Fibroblast of villous mesenchyme (primary cell): ENCODE measurements around the gene IGF1R. TPM values are rescaled to one million over a fixed set of nuclear protein-coding genes. Genes with fewer than 3 reads are reported as not detected.

ENCODE experiments used
- DNase-seq: peaks from one replicate; pipeline ENCODE4 v3.0.0-alpha.2; 2010; ENCODE audit warnings: low read depth
- H3K4me3 ChIP-seq: 2 replicates; pipeline ENCODE4 v1.5.1; 2011; ENCODE audit warnings: low read depth, mild to moderate bottlenecking, low read length
- CTCF ChIP-seq: IDR thresholded peaks from 2 replicates; pipeline ENCODE4 v1.5.1; 2012; ENCODE audit warnings: low read depth, mild to moderate bottlenecking, low read length; ENCODE audit not compliant: insufficient read depth
- total RNA-seq: library from RNA; depleted of rRNA; stranded (reverse); fragments of >200 nt; gene quantifications from 2 replicates; pipeline ENCODE4 v1.2.3, GENCODE V29; 2012

Gene IGF1R
- total RNA-seq, 1 donor: 19.4 TPM

DNA sequence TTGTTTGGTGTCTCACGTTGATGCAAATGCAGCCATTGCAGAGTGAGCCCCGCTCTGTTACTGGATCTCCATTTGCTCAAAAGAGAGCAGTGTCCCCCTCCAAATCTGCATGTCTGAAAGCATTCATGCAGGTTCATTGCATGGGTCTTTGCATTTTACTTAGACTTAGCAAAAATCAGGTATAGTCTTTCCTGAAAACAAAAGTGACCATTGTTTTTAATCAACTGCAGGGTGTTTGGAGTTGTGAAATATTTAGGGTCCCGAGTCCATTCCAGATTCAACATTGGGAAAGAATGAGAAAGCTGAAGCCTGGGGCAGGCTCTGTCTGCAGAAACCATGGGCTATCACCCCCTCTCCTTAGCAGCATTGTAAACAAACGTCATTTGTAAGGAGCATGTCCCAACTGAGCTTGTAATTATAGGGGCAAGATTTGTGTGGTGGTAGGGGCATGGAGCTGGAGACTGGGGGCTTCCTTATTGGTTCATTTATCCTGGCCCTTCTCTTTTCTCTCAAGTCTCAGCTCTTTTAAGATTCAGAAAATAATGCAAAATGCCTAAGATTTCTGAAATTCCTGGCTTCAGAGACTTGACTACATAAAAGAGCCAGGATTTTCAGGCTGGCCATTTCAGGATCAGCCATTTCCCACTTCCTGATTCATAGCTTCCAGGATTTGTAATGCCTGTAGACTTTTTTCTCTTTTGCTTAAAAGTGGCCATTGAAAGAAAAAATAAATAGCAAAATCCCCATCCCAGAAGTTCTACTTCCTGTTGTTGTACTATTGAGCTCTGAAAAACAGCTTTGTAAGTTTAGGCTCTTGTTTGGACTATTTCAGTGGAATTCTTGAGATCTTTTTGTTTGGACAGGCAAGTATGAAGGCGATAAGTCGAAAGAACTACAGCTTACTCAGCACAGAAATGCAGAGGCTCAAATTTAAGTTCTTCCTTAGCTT is 23.0 kb downstream of the IGF1R start:
- no peak for TF ChIP-seq CTCF
- H3K4me3 ChIP-seq: peak overlapping the region; percentile 15
- peak; percentile 83 for DNase-seq

DNA sequence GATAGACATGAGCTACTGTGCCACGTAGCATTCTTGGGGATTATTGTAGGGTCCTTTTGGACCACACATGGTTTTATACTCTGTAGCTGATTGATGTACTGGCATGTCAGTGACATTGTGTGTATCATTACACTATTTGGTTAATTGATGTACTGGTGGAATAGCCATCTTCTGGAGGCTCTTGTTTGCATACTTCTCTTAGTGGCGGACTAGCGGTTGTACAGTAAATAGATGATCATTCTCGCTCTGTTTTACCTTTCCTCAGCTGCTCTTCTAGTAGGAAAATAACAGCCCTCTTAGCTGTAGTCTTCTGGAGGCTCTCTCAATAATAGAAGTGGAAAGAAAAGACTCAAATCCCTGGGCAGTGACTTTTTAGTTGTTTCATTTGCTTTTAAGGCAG is 24.8 kb downstream of the IGF1R start:
- no peak for TF ChIP-seq CTCF
- no peak for DNase-seq
- H3K4me3 ChIP-seq: no peak overlapping the region

- peak; percentile 33 for DNase-seq
- H3K4me3 ChIP-seq: no peak overlapping the region
- TF ChIP-seq CTCF: no peak
Observed at GRCh38 chr15:98674336-98674735, 26.0 kb downstream of the IGF1R start.

DNA sequence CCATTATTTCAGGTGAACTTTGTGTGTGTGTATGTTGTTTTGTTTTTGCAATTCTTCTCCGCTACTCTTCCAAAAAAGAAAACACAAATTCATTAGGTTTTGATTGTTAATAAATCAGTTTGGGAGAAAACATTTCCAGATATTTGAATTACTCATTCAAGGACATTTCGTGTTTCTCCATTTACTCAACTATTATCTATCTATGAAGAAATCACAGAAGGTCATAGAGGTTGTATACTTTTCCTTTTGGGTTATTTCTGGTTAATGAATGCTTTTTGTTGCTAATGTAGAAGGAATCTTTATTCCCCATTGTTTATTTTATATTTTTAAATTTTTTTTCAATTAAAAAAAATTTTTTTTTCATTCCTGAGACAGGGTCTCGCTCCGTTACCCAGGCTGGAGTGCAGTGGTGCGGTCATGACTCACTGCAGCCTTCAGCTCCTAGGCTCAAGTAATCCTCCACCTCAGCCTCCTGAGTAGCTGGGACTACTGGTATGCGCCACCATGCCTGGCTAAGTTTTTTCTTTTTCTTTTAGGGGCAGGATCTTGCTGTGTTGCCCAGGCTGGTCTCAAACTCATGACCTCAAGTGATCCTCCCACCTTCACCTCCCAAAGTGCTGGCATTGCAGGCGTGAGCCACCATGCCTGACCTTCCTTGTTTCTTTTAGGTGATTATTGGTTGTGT is 28.4 kb downstream of the IGF1R start:
- no peak overlapping the region for H3K4me3 ChIP-seq
- TF ChIP-seq CTCF: no peak
- no peak for DNase-seq

GRCh38 chr15:98677345-98678059 is 29.2 kb downstream of the IGF1R start:
- no peak for DNase-seq
- no peak for TF ChIP-seq CTCF

GRCh38 chr15:98678484-98678883 is 30.1 kb downstream of the IGF1R start:
- no peak for TF ChIP-seq CTCF
- DNase-seq: no peak

More at GRCh38 chr15:98677345-98678059, 29.2 kb downstream of the IGF1R start:
- H3K4me3 ChIP-seq: no peak overlapping the region

More at GRCh38 chr15:98678484-98678883, 30.1 kb downstream of the IGF1R start:
- no peak overlapping the region for H3K4me3 ChIP-seq
